H9 (cell line): ENCODE data around the gene NEGR1. TPM values are rescaled to one million over a fixed set of nuclear protein-coding genes. Genes with fewer than 3 reads are reported as not detected.

Experiments
- DNase-seq: peaks from one replicate; pipeline ENCODE4 v3.0.0-alpha.2; 2017
- H2AFZ ChIP-seq: one replicate; pipeline ENCODE4 v1.6.1; 2013; ENCODE audit warnings: mild to moderate bottlenecking, low read length, control low read depth, moderate library complexity
- H2AK5ac ChIP-seq: 2 replicates; pipeline ENCODE4 v1.6.1; 2013; ENCODE audit warnings: low read length, control low read depth, mixed read lengths; ENCODE audit not compliant: insufficient read length
- H2BK120ac ChIP-seq: one replicate; pipeline ENCODE4 v1.6.1; 2013; ENCODE audit warnings: low read depth, mild to moderate bottlenecking, low read length, control low read depth, inconsistent platforms; ENCODE audit not compliant: poor library complexity, severe bottlenecking
- H2BK12ac ChIP-seq: 2 replicates; pipeline ENCODE4 v1.6.1; 2013; ENCODE audit warnings: low read length, control low read depth, mixed read lengths, low read depth; ENCODE audit not compliant: insufficient read length
- H2BK15ac ChIP-seq: 2 replicates; pipeline ENCODE4 v1.6.1; 2013; ENCODE audit warnings: low read depth, low read length, control low read depth
- H2BK20ac ChIP-seq: one replicate; pipeline ENCODE4 v1.6.1; 2013; ENCODE audit warnings: low read depth, mild to moderate bottlenecking, low read length, control low read depth, inconsistent platforms; ENCODE audit not compliant: poor library complexity, severe bottlenecking
- H2BK5ac ChIP-seq: 2 replicates; pipeline ENCODE4 v1.6.1; 2013; ENCODE audit warnings: low read length, control low read depth, mixed read lengths; ENCODE audit not compliant: insufficient read length
- H3K14ac ChIP-seq: 2 replicates; pipeline ENCODE4 v1.6.1; 2013; ENCODE audit warnings: low read length, control low read depth; ENCODE audit not compliant: insufficient read depth
- H3K18ac ChIP-seq: 2 replicates; pipeline ENCODE4 v1.6.1; 2013; ENCODE audit warnings: low read depth, mild to moderate bottlenecking, mixed read lengths, low read length, control low read depth; ENCODE audit not compliant: insufficient read length
- H3K23ac ChIP-seq: 2 replicates; pipeline ENCODE4 v1.6.1; 2013; ENCODE audit warnings: low read length, control low read depth, mixed read lengths, low read depth; ENCODE audit not compliant: insufficient read length
- H3K23me2 ChIP-seq: 2 replicates; pipeline ENCODE4 v1.6.1; 2013; ENCODE audit warnings: low read depth, mild to moderate bottlenecking, mixed read lengths, low read length, control low read depth; ENCODE audit not compliant: insufficient read length, poor library complexity, severe bottlenecking
- H3K27ac ChIP-seq: 2 replicates; pipeline ENCODE4 v1.5.1; 2013; ENCODE audit warnings: low read length, control low read depth, mixed read lengths, low read depth; ENCODE audit not compliant: insufficient read length
- H3K27me3 ChIP-seq: 2 replicates; pipeline ENCODE4 v1.6.1; 2013; ENCODE audit warnings: low read length, control low read depth, inconsistent platforms; ENCODE audit not compliant: insufficient read depth
- H3K4ac ChIP-seq: 2 replicates; pipeline ENCODE4 v1.6.1; 2013; ENCODE audit warnings: low read depth, mild to moderate bottlenecking, control low read depth, inconsistent platforms, low read length, moderate library complexity
- H3K4me1 ChIP-seq: 2 replicates; pipeline ENCODE4 v1.6.1; 2013; ENCODE audit warnings: low read length, control low read depth, inconsistent platforms; ENCODE audit not compliant: insufficient read depth
- H3K4me2 ChIP-seq: 2 replicates; pipeline ENCODE4 v1.6.1; 2013; ENCODE audit warnings: low read length, control low read depth, mixed read lengths; ENCODE audit not compliant: insufficient read length, insufficient read depth
- H3K56ac ChIP-seq: 2 replicates; pipeline ENCODE4 v1.6.1; 2013; ENCODE audit warnings: low read depth, mild to moderate bottlenecking, mixed read lengths, low read length, control low read depth; ENCODE audit not compliant: insufficient read length
- H3K79me1 ChIP-seq: 2 replicates; pipeline ENCODE4 v1.6.1; 2013; ENCODE audit warnings: low read depth, mild to moderate bottlenecking, moderate library complexity, low read length, control low read depth, inconsistent platforms; ENCODE audit not compliant: insufficient read depth, poor library complexity, severe bottlenecking
- H3K79me2 ChIP-seq: 2 replicates; pipeline ENCODE4 v1.6.1; 2013; ENCODE audit warnings: low read length, control low read depth, inconsistent platforms; ENCODE audit not compliant: insufficient read depth
- H3K9ac ChIP-seq: 2 replicates; pipeline ENCODE4 v1.6.1; 2013; ENCODE audit warnings: low read length, control low read depth, mixed read lengths; ENCODE audit not compliant: insufficient read length; ENCODE audit errors: extremely low read depth
- H3K9me3 ChIP-seq: one replicate; pipeline ENCODE4 v1.6.1; 2013; ENCODE audit warnings: low read depth, low read length, inconsistent platforms; ENCODE audit not compliant: control insufficient read depth
- H3T11ph ChIP-seq: one replicate; pipeline ENCODE4 v1.6.1; 2013; ENCODE audit warnings: mild to moderate bottlenecking, low read length, control low read depth, inconsistent platforms
- H4K20me1 ChIP-seq: one replicate; pipeline ENCODE4 v1.6.1; 2013; ENCODE audit not compliant: control insufficient read depth, insufficient read length, insufficient read depth
- H4K5ac ChIP-seq: 2 replicates; pipeline ENCODE4 v1.6.1; 2013; ENCODE audit warnings: low read depth, mild to moderate bottlenecking, mixed read lengths, low read length, control low read depth; ENCODE audit not compliant: insufficient read length
- H4K8ac ChIP-seq: replicated peaks from 2 replicates; pipeline ENCODE4 v1.6.1; 2013; ENCODE audit warnings: low read length, control low read depth, mixed read lengths, low read depth; ENCODE audit not compliant: insufficient read length
- H4K91ac ChIP-seq: 2 replicates; pipeline ENCODE4 v1.6.1; 2013; ENCODE audit warnings: low read depth, mild to moderate bottlenecking, moderate library complexity, mixed read lengths, low read length, control low read depth; ENCODE audit not compliant: insufficient read length
- H3K27ac Mint-ChIP-seq, 3 experiments: 2 replicates in 2 of 3; 3 replicates in 1 of 3; pipeline ENCODE4 v1.8.0; 2020 to 2021; ENCODE audit warnings: mixed read lengths in 3 of 3, mild to moderate bottlenecking in 1 of 3, moderate library complexity in 1 of 3
- H3K27me3 Mint-ChIP-seq: 2 replicates; pipeline ENCODE4 v1.8.0; 2021; ENCODE audit warnings: low read depth, mild to moderate bottlenecking, moderate library complexity, mixed read lengths
- H3K36me3 Mint-ChIP-seq, 3 experiments: 2 replicates in 2 of 3; 3 replicates in 1 of 3; pipeline ENCODE4 v1.8.0; 2020 to 2021; ENCODE audit warnings: low read depth in 3 of 3, mixed read lengths in 3 of 3; ENCODE audit not compliant: insufficient read depth in 1 of 3
- H3K4me1 Mint-ChIP-seq, 2 experiments: 2 replicates each; pipeline ENCODE4 v1.8.0; 2020; ENCODE audit warnings: mixed read lengths in 2 of 2
- H3K4me3 Mint-ChIP-seq, 2 experiments: 2 replicates in 1 of 2; 3 replicates in 1 of 2; pipeline ENCODE4 v1.8.0; 2020 to 2021; ENCODE audit warnings: mild to moderate bottlenecking in 2 of 2, mixed read lengths in 2 of 2, moderate library complexity in 1 of 2
- H3K9me3 Mint-ChIP-seq, 2 experiments: 2 replicates in 1 of 2; 3 replicates in 1 of 2; pipeline ENCODE4 v1.8.0; 2020; ENCODE audit warnings: mild to moderate bottlenecking in 2 of 2, mixed read lengths in 2 of 2, moderate library complexity in 1 of 2
- CTCF ChIP-seq: fragments of 200-600 bp; sonication (generic); conservative IDR thresholded peaks from 3 replicates; pipeline ENCODE4 v1.8.0; 2021; ENCODE audit warnings: antibody characterized with exemption, mild to moderate bottlenecking
- WGBS: extraction: QIAGEN DNeasy Blood & Tissue Kit; methylation state at CpG from one replicate; pipeline ENCODE4 v1.1.7; 2013; ENCODE audit warnings: missing lambda C conversion rate, low lambda C conversion rate, mixed read lengths; ENCODE audit not compliant: insufficient read length; ENCODE audit errors: extremely low coverage; 5-methylcytosine and 5-hydroxymethylcytosine counted together
- total RNA-seq: library from RNA; stranded (reverse); gene quantifications from 2 replicates; pipeline ENCODE4 v1.2.1, GENCODE V29; 2021

Gene NEGR1
- total RNA-seq, 1 experiment from 2014 or later = 0.13 TPM

- H3K4ac ChIP-seq = no peak overlapping the region
- no peak for TF ChIP-seq CTCF
- H4K8ac ChIP-seq = no peak overlapping the region
- H2BK120ac ChIP-seq = no peak overlapping the region
- H3K79me1 ChIP-seq = no peaks in the 10 kb centered on the region
- H3K56ac ChIP-seq = no peak overlapping the region
- no peak overlapping the region for H3T11ph ChIP-seq
- WGBS = no CpG with 5 or more reads among the region's 2 CpGs
- H2BK5ac ChIP-seq = no peak overlapping the region
- no peak for DNase-seq
- H3K23me2 ChIP-seq = no peaks in the 10 kb centered on the region
- H3K79me2 ChIP-seq = no peaks in the 10 kb centered on the region
- no peak overlapping the region for H3K27ac ChIP-seq
- Mint-ChIP-seq H3K36me3 (peaks cover 2 to 8% (median 6%) of the 10 kb centered on the region in 3 experiments; a peak in 4 of 7 replicates), H3K4me3 (no peak overlapping the region), H3K9me3 (peaks cover 12 to 16% of the 10 kb centered on the region in 2 experiments; a peak in 4 of 5 replicates), H3K27me3 (no peaks in the 10 kb centered on the region), H3K27ac (no peak overlapping the region), H3K4me1 (no peaks in the 10 kb centered on the region)
- no peaks in the 10 kb centered on the region for H4K20me1 ChIP-seq
- H3K9ac ChIP-seq = no peak overlapping the region
- H3K4me2 ChIP-seq = no peak overlapping the region
- H3K23ac ChIP-seq = no peak overlapping the region
- H2BK15ac ChIP-seq = no peak overlapping the region
- no peak overlapping the region for H3K18ac ChIP-seq
- H2AK5ac ChIP-seq = no peak overlapping the region
- H2AFZ ChIP-seq = no peak overlapping the region
- H3K14ac ChIP-seq = no peak overlapping the region
- H3K27me3 ChIP-seq = no peaks in the 10 kb centered on the region
- no peak overlapping the region for H2BK12ac ChIP-seq
- no peaks in the 10 kb centered on the region for H3K4me1 ChIP-seq
- H4K91ac ChIP-seq = no peak overlapping the region
- no peaks in the 10 kb centered on the region for H3K9me3 ChIP-seq
- H2BK20ac ChIP-seq = no peak overlapping the region
- H4K5ac ChIP-seq = no peak overlapping the region
Measured at GRCh38 chr1:72140222-72140621, 142.1 kb downstream of the NEGR1 start.
